Activated naive CD4-positive, alpha-beta T cell treated with anti-CD3 and anti-CD28 coated beads, Interleukin-2, amount 50 U/mL, for 72 hours (primary cell): ENCODE measurements around the gene PAPPA. TPM values are rescaled to one million over a fixed set of nuclear protein-coding genes. Genes with fewer than 3 reads are reported as not detected.

Experiments
- ATAC-seq, 2 donors: fragments of 150-1000 bp; cut with Tn5 transposase; 2 replicates each; pipeline ENCODE4 v1.10.0; 2021; ENCODE audit warnings: mild to moderate bottlenecking in 2 of 2, moderate library complexity in 2 of 2
- DNase-seq, 2 donors: peaks; one replicate each; pipeline ENCODE4 v3.0.0; 2021 to 2022; ENCODE audit warnings: low spot score in 2 of 2
- H3K27ac Mint-ChIP-seq, 2 donors: one replicate each; pipeline ENCODE4 v1.8.0; 2022; ENCODE audit warnings: mild to moderate bottlenecking in 2 of 2, mixed read lengths in 2 of 2
- H3K36me3 Mint-ChIP-seq, 2 donors: one replicate each; pipeline ENCODE4 v1.8.0; 2022; ENCODE audit warnings: mixed read lengths in 2 of 2
- H3K9me3 Mint-ChIP-seq, 2 donors: one replicate each; pipeline ENCODE4 v1.8.0; 2022; ENCODE audit warnings: mixed read lengths in 2 of 2
- total RNA-seq, 2 donors: library from RNA; stranded (reverse); gene quantifications; one replicate each; pipeline ENCODE4 v1.2.3, GENCODE V29; 2022

The PAPPA gene
- total RNA-seq, 2 donors from 2014 or later = 0.30 to 0.37 TPM

DNA sequence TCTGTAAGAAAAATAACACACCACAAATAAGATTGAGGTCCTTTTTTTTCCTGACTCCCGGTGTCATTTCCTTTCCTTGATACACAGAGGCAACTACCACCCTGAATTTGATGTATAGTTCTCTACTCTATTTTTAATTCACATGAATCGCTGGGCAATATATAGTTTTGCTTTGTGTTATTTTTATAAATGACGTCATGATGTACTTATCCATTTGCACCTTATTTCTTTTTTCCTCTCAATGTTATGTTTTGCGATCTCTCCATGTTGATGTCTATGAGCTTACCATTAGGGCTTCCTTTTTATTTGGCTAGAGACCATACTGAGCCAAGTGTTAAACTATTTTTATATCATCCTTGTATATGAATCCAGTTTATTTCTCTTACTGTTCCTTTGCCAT is 175.9 kb downstream of the PAPPA start:
- DNase-seq (no peak), ATAC-seq (no peak)
- no peaks in the 10 kb centered on the region for H3K36me3 Mint-ChIP-seq
- H3K9me3 Mint-ChIP-seq = peaks cover 0 to 3% of the 10 kb centered on the region in 2 donors
- H3K27ac Mint-ChIP-seq = no peak overlapping the region

DNA sequence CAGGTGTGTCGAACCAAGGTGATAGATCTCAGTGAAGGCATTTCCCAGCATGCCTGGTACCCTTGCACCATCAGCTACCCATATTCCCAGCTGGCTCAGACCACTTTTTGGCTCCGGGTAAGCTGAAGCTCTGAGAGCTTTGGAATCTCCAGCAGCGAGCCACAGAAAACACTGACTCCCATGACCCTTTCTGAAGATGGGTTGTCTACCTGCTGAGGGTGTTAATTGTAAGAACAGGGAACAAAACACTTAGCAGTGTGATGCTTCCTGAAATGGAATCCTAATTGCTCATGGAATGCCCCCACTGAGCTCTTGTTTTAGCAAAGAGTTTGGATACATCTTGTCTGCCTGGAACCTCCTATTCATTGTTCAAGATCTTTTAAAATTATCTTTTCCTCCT is 177.7 kb downstream of the PAPPA start:
- ATAC-seq (no peak), DNase-seq (no peak)
- Mint-ChIP-seq H3K27ac (no peak overlapping the region), H3K36me3 (no peaks in the 10 kb centered on the region), H3K9me3 (peaks cover 0 to 3% of the 10 kb centered on the region in 2 donors)

- peaks cover 0 to 1% of the 10 kb centered on the region in 2 donors for H3K9me3 Mint-ChIP-seq
- H3K27ac Mint-ChIP-seq = no peak overlapping the region
- H3K36me3 Mint-ChIP-seq = no peaks in the 10 kb centered on the region
- no peak for DNase-seq
- ATAC-seq = no peak
Observed at GRCh38 chr9:116332090-116332489, 178.5 kb downstream of the PAPPA start.

DNA sequence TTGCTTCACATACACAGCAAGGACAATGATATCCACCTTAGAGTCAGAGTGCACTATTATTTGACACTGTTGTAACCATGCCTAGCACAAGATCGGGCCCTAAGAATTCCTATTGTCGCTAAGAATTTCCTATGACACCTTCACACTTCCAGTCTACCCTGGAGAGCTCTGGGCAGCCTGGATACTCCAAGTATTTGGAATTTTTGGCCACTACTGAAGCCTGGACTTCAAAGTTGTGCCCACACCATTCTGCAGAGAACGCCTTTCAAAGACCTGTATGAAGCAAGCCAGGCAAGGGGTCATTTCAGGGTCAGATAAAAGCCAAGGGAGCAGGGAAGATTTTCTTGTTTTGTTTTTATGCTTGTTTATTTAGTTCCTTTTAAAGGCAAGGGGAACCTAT is 179.7 kb downstream of the PAPPA start:
- Mint-ChIP-seq H3K36me3 (no peaks in the 10 kb centered on the region), H3K9me3 (no peaks in the 10 kb centered on the region)

DNA sequence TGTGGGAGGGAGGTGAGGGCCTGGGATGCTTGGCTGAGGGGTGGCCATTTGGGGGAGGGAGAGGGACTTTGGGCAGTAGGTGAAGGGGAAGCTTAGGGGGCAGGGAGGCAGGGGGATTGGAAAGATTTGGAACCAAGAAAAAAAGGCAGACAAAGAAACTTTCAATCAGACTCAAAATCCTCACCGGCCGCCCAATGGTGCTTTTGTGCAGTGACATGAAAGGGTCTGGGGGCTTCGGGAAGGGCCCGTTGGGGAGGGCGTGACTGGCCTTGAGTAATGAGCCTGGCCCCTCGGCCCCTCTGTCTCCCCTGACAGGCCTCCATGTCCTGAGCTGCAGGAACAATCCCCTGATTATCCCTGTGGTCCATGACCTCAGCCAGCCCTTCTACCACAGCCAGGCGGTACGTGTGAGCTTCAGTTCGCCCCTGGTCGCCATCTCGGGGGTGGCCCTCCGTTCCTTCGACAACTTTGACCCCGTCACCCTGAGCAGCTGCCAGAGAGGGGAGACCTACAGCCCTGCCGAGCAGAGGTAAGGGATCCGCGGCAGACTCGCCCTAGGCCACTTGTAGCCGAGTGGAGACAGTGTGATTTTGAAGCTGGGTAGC is 181.1 kb downstream of the PAPPA start:
- DNase-seq (no peak), ATAC-seq (no peak)
- Mint-ChIP-seq H3K9me3 (no peaks in the 10 kb centered on the region), H3K36me3 (no peaks in the 10 kb centered on the region), H3K27ac (no peak overlapping the region)

More for the DNA sequence above, 179.7 kb downstream of the PAPPA start:
- DNase-seq = no peak
- H3K27ac Mint-ChIP-seq = no peak overlapping the region
- no peak for ATAC-seq

DNA sequence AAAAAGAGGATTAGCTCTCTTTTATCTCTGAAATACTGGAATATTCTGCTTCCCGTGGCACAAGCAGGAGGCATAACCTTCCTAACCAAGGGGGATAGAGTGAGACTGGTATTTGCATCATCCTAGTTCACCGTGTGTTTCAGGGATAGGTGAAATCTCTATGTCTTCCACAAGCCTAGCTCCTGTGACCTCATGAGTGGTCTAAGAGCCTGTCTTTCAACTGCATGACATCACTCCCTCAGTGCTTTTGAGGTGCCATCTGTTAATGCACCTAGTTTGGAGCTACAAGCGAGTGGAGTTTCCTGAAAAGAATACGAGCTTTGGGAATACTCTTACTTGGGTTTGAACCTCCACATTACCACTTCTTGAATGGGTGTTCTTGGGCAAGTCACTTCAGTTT is 181.8 kb downstream of the PAPPA start:
- no peak overlapping the region for H3K27ac Mint-ChIP-seq
- no peak for ATAC-seq

DNA sequence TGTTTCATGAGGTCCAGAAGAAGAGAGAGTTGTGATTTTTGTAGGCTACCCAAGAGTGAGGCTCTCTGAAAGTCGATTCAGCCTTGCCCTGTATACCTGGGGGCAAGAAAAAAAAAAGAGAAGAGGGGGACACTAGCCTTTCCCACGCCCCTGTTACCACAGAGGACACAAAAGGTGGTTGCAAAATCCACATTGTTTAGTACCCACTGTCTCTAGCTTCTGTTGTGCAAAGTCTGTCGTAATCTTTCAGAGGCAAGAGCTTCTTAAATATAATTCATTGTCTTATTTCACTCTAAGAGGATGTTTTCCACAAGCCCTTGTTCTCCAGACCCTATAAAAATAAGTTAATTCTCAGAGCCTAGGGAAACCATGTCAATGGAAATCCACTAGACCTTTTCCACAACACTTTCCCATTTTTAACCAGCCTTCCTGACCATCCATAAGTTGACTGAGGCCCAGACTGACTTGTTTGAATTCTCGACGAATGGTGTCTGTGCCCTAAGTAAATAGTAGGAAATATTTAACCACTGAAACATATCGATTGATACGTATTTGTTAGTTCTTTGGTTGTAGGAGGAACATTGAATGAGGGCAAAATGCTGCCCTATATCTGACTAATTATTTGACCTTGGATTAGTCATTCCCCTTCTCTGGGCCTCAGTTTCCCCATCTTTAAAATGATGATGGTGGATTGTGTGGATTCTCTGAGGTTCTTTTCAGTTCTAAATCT is 182.7 kb downstream of the PAPPA start:
- DNase-seq (no peak), ATAC-seq (no peak)
- Mint-ChIP-seq H3K27ac (no peak overlapping the region), H3K36me3 (no peaks in the 10 kb centered on the region), H3K9me3 (peaks cover 0 to 1% of the 10 kb centered on the region in 2 donors)

More for the DNA sequence above, 181.8 kb downstream of the PAPPA start:
- Mint-ChIP-seq H3K9me3 (no peaks in the 10 kb centered on the region), H3K36me3 (no peaks in the 10 kb centered on the region)
- DNase-seq = no peak

GRCh38 chr9:116337015-116337414 is 183.4 kb downstream of the PAPPA start:
- H3K27ac Mint-ChIP-seq = no peak overlapping the region
- no peaks in the 10 kb centered on the region for H3K36me3 Mint-ChIP-seq
- DNase-seq (no peak), ATAC-seq (no peak)
- H3K9me3 Mint-ChIP-seq = peaks cover 0 to 4% of the 10 kb centered on the region in 2 donors

- H3K27ac Mint-ChIP-seq = no peak overlapping the region
- ATAC-seq (no peak), DNase-seq (no peak)
- H3K36me3 Mint-ChIP-seq = no peaks in the 10 kb centered on the region
- peaks cover 0 to 8% of the 10 kb centered on the region in 2 donors for H3K9me3 Mint-ChIP-seq
Observed at GRCh38 chr9:116340270-116340669, 186.7 kb downstream of the PAPPA start.

GRCh38 chr9:116342061-116342460 is 188.5 kb downstream of the PAPPA start:
- no peaks in the 10 kb centered on the region for H3K36me3 Mint-ChIP-seq
- no peak for ATAC-seq
- peaks cover under 1 to 11% of the 10 kb centered on the region in 2 donors for H3K9me3 Mint-ChIP-seq
- no peak overlapping the region for H3K27ac Mint-ChIP-seq
- no peak for DNase-seq

- Mint-ChIP-seq H3K9me3 (peaks cover 6 to 11% of the 10 kb centered on the region in 2 donors), H3K36me3 (no peaks in the 10 kb centered on the region), H3K27ac (no peak overlapping the region)
- DNase-seq (no peak), ATAC-seq (no peak)
Observed at GRCh38 chr9:116342941-116343340, 189.3 kb downstream of the PAPPA start.

GRCh38 chr9:116344416-116344815 is 190.8 kb downstream of the PAPPA start:
- no peak overlapping the region for H3K27ac Mint-ChIP-seq
- H3K9me3 Mint-ChIP-seq = peaks cover 6 to 11% of the 10 kb centered on the region in 2 donors
- no peak for ATAC-seq
- H3K36me3 Mint-ChIP-seq = no peaks in the 10 kb centered on the region
- no peak for DNase-seq

DNA sequence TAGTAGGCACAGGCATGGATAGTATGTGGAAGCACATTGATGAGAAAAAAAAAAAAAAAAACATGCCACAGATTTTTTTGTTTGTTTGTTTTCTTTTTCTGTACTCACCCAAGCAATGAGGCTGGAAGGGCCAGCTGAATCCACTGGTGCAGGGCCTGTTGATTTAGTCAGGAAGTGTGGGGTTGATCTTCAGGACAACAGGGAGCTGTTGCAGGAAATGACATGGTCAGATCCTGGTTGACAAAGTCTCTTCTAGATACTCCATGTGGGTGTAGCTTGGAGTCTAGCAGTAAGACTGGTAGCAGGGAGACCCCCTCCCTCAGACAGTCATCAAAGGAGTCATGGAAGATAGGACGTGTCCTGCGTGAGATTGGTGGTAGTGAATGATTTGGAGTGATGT is 191.8 kb downstream of the PAPPA start:
- Mint-ChIP-seq H3K36me3 (no peaks in the 10 kb centered on the region), H3K27ac (no peak overlapping the region), H3K9me3 (peaks cover 6 to 11% of the 10 kb centered on the region in 2 donors)
- ATAC-seq = no peak
- no peak for DNase-seq

GRCh38 chr9:116345817-116346216 is 192.2 kb downstream of the PAPPA start:
- H3K9me3 Mint-ChIP-seq = peaks cover 6 to 11% of the 10 kb centered on the region in 2 donors
- H3K36me3 Mint-ChIP-seq = no peaks in the 10 kb centered on the region
- ATAC-seq (no peak), DNase-seq (no peak)
- H3K27ac Mint-ChIP-seq = no peak overlapping the region

DNA sequence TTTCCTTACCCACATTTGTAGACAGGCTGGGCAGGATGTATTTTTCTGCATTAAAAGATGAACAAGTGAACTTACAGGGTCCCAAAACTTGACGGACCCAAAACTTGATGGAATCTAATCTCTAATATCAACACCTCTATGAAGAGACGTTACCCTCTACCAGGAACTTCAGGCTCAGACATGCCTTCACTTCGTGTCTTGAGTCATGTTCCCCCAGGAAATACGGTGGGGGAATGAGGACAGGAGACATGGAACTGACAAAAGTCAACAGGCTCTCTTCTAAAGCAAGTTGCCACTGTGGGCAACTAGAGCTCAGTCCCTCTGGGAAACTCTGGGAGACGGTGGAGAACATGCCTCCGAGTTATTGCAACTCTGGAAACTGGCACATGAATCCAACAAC is 196.1 kb downstream of the PAPPA start:
- H3K27ac Mint-ChIP-seq = no peak overlapping the region
- ATAC-seq (no peak), DNase-seq (no peak)
- H3K9me3 Mint-ChIP-seq = peaks cover 6 to 8% of the 10 kb centered on the region in 2 donors
- H3K36me3 Mint-ChIP-seq = no peaks in the 10 kb centered on the region

DNA sequence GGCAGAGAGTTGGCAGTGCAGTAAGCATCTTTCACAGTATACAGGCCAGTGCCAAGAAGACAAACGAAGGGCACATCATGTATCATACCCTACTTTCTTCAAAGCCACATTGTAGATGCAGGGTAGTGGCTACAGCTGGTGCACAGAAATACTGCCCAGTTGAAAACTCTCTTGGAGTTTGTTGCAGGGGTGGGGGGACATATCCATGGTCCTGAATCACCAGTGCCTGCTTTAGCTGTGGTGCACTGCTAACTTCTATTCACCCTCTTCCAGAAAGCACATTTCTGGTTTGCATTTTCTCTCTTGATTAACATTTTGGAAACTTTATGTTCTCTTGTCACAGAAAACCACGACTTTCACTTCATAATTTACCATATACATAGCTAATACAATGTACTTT is 196.6 kb downstream of the PAPPA start:
- H3K36me3 Mint-ChIP-seq = no peaks in the 10 kb centered on the region
- DNase-seq (no peak), ATAC-seq (no peak)
- H3K9me3 Mint-ChIP-seq = peaks cover 4 to 6% of the 10 kb centered on the region in 2 donors
- no peak overlapping the region for H3K27ac Mint-ChIP-seq

- DNase-seq = no peak
- H3K36me3 Mint-ChIP-seq = no peaks in the 10 kb centered on the region
- H3K27ac Mint-ChIP-seq = no peak overlapping the region
- no peaks in the 10 kb centered on the region for H3K9me3 Mint-ChIP-seq
- ATAC-seq = no peak
Observed at GRCh38 chr9:116352958-116353357, 199.4 kb downstream of the PAPPA start.
